ENCODE measurements around the gene ZDHHC20. TPM values are rescaled to one million over a fixed set of nuclear protein-coding genes. Genes with fewer than 3 reads are reported as not detected.

The ZDHHC20 gene
- total RNA-seq, 4 donors from 2014 or later: 14.6 to 29.2 (median 23.1) TPM

- peaks cover 14 to 20% of the 10 kb centered on the region in 2 donors for H3K4me1 ChIP-seq
- no peaks in the 10 kb centered on the region for H3K36me3 ChIP-seq
- TF ChIP-seq POLR2A (IDR thresholded peaks at IDR 0.05): no peak
- no peak for TF ChIP-seq CTCF (IDR thresholded peaks at IDR 0.05 in 4 of 5, conservative IDR thresholded peaks at IDR 0.05 in 1 of 5)
- in situ Hi-C loops (cut with MboI; ENCODE audit: low sequenced_read_pairs in 4 of 4) (loop anchor here in 3 of 4 donors (10.0 to 25.0 kb wide), 3 partner anchors 199 to 546 kb away; no protein-coding TSS in a partner anchor), intact Hi-C loops (cut with DNase I; ENCODE audit: low total_unique reads) (loop anchor here (5.0 kb wide), 1 partner anchor 421 kb away; the partner anchor contains the start of gene LATS2)
- no peak overlapping the region for H3K4me3 ChIP-seq
- no peak for DNase-seq
- no peaks in the 10 kb centered on the region for H3K9me3 ChIP-seq
- no peaks in the 10 kb centered on the region for H3K27me3 ChIP-seq
- no peak overlapping the region for H3K27ac ChIP-seq
- no peak for ATAC-seq
These were observed 24.6 kb upstream of the ZDHHC20 start for GRCh38 chr13:21483748-21484147.

- Histone ChIP-seq H3K36me3 (no peaks in the 10 kb centered on the region), H3K9me3 (no peaks in the 10 kb centered on the region), H3K27ac (peak overlapping the region; percentile 49 to 85 (median 65)), H3K4me1 (peaks cover 20 to 22% of the 10 kb centered on the region in 2 donors), H3K27me3 (no peaks in the 10 kb centered on the region), H3K4me3 (no peak overlapping the region)
- in situ Hi-C loops (cut with MboI; ENCODE audit: low sequenced_read_pairs in 4 of 4) (loop anchor here in 3 of 4 donors (10.0 to 25.0 kb wide), 3 partner anchors 197 to 544 kb away; no protein-coding TSS in a partner anchor), intact Hi-C loops (cut with DNase I; ENCODE audit: low total_unique reads) (loop anchor here (5.0 kb wide), 1 partner anchor 419 kb away; the partner anchor contains the start of gene LATS2)
- no peak for TF ChIP-seq CTCF (IDR thresholded peaks at IDR 0.05 in 4 of 5, conservative IDR thresholded peaks at IDR 0.05 in 1 of 5)
- no peak for TF ChIP-seq POLR2A (IDR thresholded peaks at IDR 0.05)
- no peak for DNase-seq
- ATAC-seq: peak; percentile 56 to 88
These were observed 22.3 kb upstream of the ZDHHC20 start for GRCh38 chr13:21481359-21481758.

GRCh38 chr13:21478881-21479808, 20.0 kb upstream of the ZDHHC20 start:
- intact Hi-C loops (cut with DNase I; ENCODE audit: low total_unique reads) (loop anchor here (1.0 to 5.0 kb wide), 5 partner anchors 302 to 767 kb away; partner anchors contain the start of genes MRPL57 and SKA3), in situ Hi-C loops (cut with MboI; ENCODE audit: low sequenced_read_pairs in 4 of 4) (loop anchor here (5.0 to 25.0 kb wide), 7 partner anchors 184 to 542 kb away; no protein-coding TSS in a partner anchor)
- H3K4me3 ChIP-seq: peak overlapping the region; percentile 38 to 49 (median 46)
- peaks cover 20 to 22% of the 10 kb centered on the region in 2 donors for H3K4me1 ChIP-seq
- DNase-seq (peak in 1 of 2 donors; percentile 29), ATAC-seq (peak; percentile 62 to 71)
- TF ChIP-seq CTCF (IDR thresholded peaks at IDR 0.05 in 4 of 5, conservative IDR thresholded peaks at IDR 0.05 in 1 of 5) (peak; percentile 36 to 69 (median 56)), POLR2A (IDR thresholded peaks at IDR 0.05) (no peak)
- H3K27ac ChIP-seq: peak overlapping the region; percentile 54 to 74 (median 58)
- no peaks in the 10 kb centered on the region for H3K27me3 ChIP-seq
- no peaks in the 10 kb centered on the region for H3K9me3 ChIP-seq
- no peaks in the 10 kb centered on the region for H3K36me3 ChIP-seq

- intact Hi-C loops (cut with DNase I; ENCODE audit: low total_unique reads): loop anchor here (1.0 to 5.0 kb wide), 5 partner anchors 18 to 765 kb away; partner anchors contain the start of genes MRPL57, SKA3 and ZDHHC20
- Histone ChIP-seq H3K36me3 (no peaks in the 10 kb centered on the region), H3K27me3 (no peaks in the 10 kb centered on the region), H3K4me3 (peak overlapping the region; percentile 46 to 61 (median 56)), H3K4me1 (peaks cover 16 to 19% of the 10 kb centered on the region in 2 donors), H3K9me3 (no peaks in the 10 kb centered on the region), H3K27ac (peak overlapping the region in 3 of 4 donors; percentile 28 to 41 (median 37))
- TF ChIP-seq POLR2A (IDR thresholded peaks at IDR 0.05): no peak
- peak; percentile 83 to 99 (median 88) for TF ChIP-seq CTCF (IDR thresholded peaks at IDR 0.05 in 4 of 5, conservative IDR thresholded peaks at IDR 0.05 in 1 of 5)
- in situ Hi-C loops (cut with MboI; ENCODE audit: low sequenced_read_pairs in 4 of 4): loop anchor here (5.0 to 25.0 kb wide), 7 partner anchors 182 to 540 kb away; no protein-coding TSS in a partner anchor
- DNase-seq: peak; percentile 57 to 70
- ATAC-seq: peak; percentile 43 to 76
These were observed 17.9 kb upstream of the ZDHHC20 start for GRCh38 chr13:21476893-21477472.
